Measurements from ENCODE around the gene TOP3A.
A peak's percentile ranks its signal among the peaks of the same experiment; 100 is the strongest.

The TOP3A gene

GRCh38 chr17:18253947-18254821 is 60.6 kb downstream of the TOP3A start:
- no peak for DNase-seq (ENCODE audit: low read depth)

GRCh38 chr17:18253187-18253884 is 61.5 kb downstream of the TOP3A start:
- DNase-seq (ENCODE audit: low read depth) = no peak

- DNase-seq (ENCODE audit: low read depth) = no peak
Measured at GRCh38 chr17:18252160-18252559, 62.6 kb downstream of the TOP3A start.

- DNase-seq (ENCODE audit: low read depth) = no peak
Measured at GRCh38 chr17:18251204-18251603, 63.6 kb downstream of the TOP3A start.

GRCh38 chr17:18250708-18251107 is 64.1 kb downstream of the TOP3A start:
- DNase-seq (ENCODE audit: low read depth) = no peak

- DNase-seq (ENCODE audit: low read depth) = no peak
Measured at GRCh38 chr17:18250259-18250658, 64.5 kb downstream of the TOP3A start.

- no peak for DNase-seq (ENCODE audit: low read depth)
Measured at GRCh38 chr17:18248811-18249210, 66.0 kb downstream of the TOP3A start.

- DNase-seq (ENCODE audit: low read depth) = peak; percentile 81
Measured at GRCh38 chr17:18248300-18248731, 66.5 kb downstream of the TOP3A start.

- no peak for DNase-seq (ENCODE audit: low read depth)
Measured at GRCh38 chr17:18247613-18248001, 67.2 kb downstream of the TOP3A start.

- DNase-seq (ENCODE audit: low read depth) = peak; percentile 77
Measured at GRCh38 chr17:18246880-18247612, 67.7 kb downstream of the TOP3A start.

GRCh38 chr17:18246109-18246725 is 68.6 kb downstream of the TOP3A start:
- DNase-seq (ENCODE audit: low read depth) = no peak

- DNase-seq (ENCODE audit: low read depth) = no peak
Measured at GRCh38 chr17:18245038-18245776, 69.6 kb downstream of the TOP3A start.

GRCh38 chr17:18241229-18241871 is 73.4 kb downstream of the TOP3A start:
- DNase-seq (ENCODE audit: low read depth) = no peak

- DNase-seq (ENCODE audit: low read depth) = no peak
Measured at GRCh38 chr17:18240449-18240848, 74.3 kb downstream of the TOP3A start.

- no peak for DNase-seq (ENCODE audit: low read depth)
Measured at GRCh38 chr17:18238299-18238698, 76.5 kb downstream of the TOP3A start.

GRCh38 chr17:18237461-18237860 is 77.3 kb downstream of the TOP3A start:
- no peak for DNase-seq (ENCODE audit: low read depth)

GRCh38 chr17:18236494-18236893 is 78.3 kb downstream of the TOP3A start:
- no peak for DNase-seq (ENCODE audit: low read depth)

GRCh38 chr17:18235743-18236256 is 79.0 kb downstream of the TOP3A start:
- DNase-seq (ENCODE audit: low read depth) = peak; percentile 95

GRCh38 chr17:18234853-18235380 is 79.9 kb downstream of the TOP3A start:
- DNase-seq (ENCODE audit: low read depth) = no peak

GRCh38 chr17:18233803-18234518 is 80.8 kb downstream of the TOP3A start:
- DNase-seq (ENCODE audit: low read depth) = no peak

Data from ELR (cell line).